PC-3 (cell line): ENCODE measurements around the gene TNFAIP8.

Experiments
- EZH2 ChIP-seq: fragments of 300-600 bp; sonication (generic); IDR thresholded peaks from one replicate; pipeline ENCODE4 v1.6.1; 2017; ENCODE audit warnings: antibody characterized with exemption, mild to moderate bottlenecking, low read length; ENCODE audit not compliant: unreplicated experiment
- TF ChIP-seq, protein P1 (sequence below): fragments of 300-600 bp; sonication (generic); conservative IDR thresholded peaks from 2 replicates; pipeline ENCODE4 v1.5.1; 2017; ENCODE audit warnings: antibody characterized with exemption, low read depth, mild to moderate bottlenecking, low read length

DNA sequence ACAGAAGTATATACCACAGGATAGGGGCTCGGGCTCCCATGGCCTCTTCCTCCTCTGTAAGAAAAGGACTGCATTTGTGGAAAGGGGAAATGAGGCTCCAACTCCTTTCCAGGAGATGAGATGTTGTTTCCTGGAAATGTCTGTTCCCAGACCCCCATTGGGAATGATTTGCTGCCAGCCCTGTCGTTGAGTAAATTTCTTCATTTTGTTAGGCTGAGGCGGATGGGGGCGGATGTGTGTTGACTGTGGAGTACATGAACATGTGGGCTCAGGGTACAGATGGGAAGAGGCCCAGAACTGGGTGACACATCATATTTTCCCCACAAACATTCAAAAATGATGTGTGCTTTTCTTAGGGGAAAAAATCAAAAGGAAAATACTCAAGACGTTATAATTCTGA, 28.8 kb upstream of the TNFAIP8 start:
- TF ChIP-seq, protein P1, sequence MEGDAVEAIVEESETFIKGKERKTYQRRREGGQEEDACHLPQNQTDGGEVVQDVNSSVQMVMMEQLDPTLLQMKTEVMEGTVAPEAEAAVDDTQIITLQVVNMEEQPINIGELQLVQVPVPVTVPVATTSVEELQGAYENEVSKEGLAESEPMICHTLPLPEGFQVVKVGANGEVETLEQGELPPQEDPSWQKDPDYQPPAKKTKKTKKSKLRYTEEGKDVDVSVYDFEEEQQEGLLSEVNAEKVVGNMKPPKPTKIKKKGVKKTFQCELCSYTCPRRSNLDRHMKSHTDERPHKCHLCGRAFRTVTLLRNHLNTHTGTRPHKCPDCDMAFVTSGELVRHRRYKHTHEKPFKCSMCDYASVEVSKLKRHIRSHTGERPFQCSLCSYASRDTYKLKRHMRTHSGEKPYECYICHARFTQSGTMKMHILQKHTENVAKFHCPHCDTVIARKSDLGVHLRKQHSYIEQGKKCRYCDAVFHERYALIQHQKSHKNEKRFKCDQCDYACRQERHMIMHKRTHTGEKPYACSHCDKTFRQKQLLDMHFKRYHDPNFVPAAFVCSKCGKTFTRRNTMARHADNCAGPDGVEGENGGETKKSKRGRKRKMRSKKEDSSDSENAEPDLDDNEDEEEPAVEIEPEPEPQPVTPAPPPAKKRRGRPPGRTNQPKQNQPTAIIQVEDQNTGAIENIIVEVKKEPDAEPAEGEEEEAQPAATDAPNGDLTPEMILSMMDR = no peak
- TF ChIP-seq EZH2 = no peak
